NT2/D1 (cell line): ENCODE data around the gene LIFR.
A peak's percentile ranks its signal among the peaks of the same experiment; 100 is the strongest.
"Not testable (repeated sequence)": the region's sequence is repeated elsewhere in the genome, so short reads cannot be mapped to it uniquely, and the experiment has no call there.

ENCODE experiments used
- DNase-seq: peaks from one replicate; pipeline ENCODE4 v3.0.0-alpha.2; 2011; ENCODE audit warnings: low read depth, low spot score
- H3K27me3 ChIP-seq: 2 replicates; pipeline ENCODE4 v1.6.0; 2011; ENCODE audit warnings: mild to moderate bottlenecking; ENCODE audit not compliant: insufficient read length, insufficient read depth
- H3K36me3 ChIP-seq: 2 replicates; pipeline ENCODE4 v1.6.1; 2011; ENCODE audit warnings: mild to moderate bottlenecking, low read length, mixed read lengths; ENCODE audit not compliant: insufficient read depth, insufficient read length
- H3K4me1 ChIP-seq: 2 replicates; pipeline ENCODE4 v1.5.1; 2011; ENCODE audit not compliant: insufficient read depth, insufficient read length
- H3K4me3 ChIP-seq: 2 replicates; pipeline ENCODE4 v1.5.1; 2011; ENCODE audit warnings: low read depth; ENCODE audit not compliant: insufficient read length
- H3K9ac ChIP-seq: 2 replicates; pipeline ENCODE4 v1.6.0; 2011; ENCODE audit warnings: low read depth; ENCODE audit not compliant: insufficient read length
- H3K9me3 ChIP-seq: 2 replicates; pipeline ENCODE4 v1.5.1; 2011; ENCODE audit warnings: mild to moderate bottlenecking, low read length; ENCODE audit not compliant: insufficient read depth
- SUZ12 ChIP-seq: IDR thresholded peaks from 2 replicates; pipeline ENCODE4 v1.6.1; 2011; ENCODE audit not compliant: insufficient read length, insufficient read depth; ENCODE audit errors: extremely low read depth
- YY1 ChIP-seq: IDR thresholded peaks from 2 replicates; pipeline ENCODE4 v1.6.1; 2011; ENCODE audit not compliant: insufficient read length, insufficient read depth
- ZNF274 ChIP-seq: IDR thresholded peaks from 2 replicates; pipeline ENCODE4 v1.6.1; 2011; ENCODE audit warnings: mild to moderate bottlenecking, low read depth, low read length

Gene LIFR

GRCh38 chr5:38556599-38557307 is at the start of gene LIFR:
Gene LIFR (minus strand): TSS chr5:38556646. CDS start chr5:38530647, 25,999 bp downstream.
- Histone ChIP-seq H3K4me3 (peak within 1 kb of the TSS; percentile 72), H3K36me3 (no peaks in the 10 kb centered on the region), H3K4me1 (no peaks in the 10 kb centered on the region), H3K9me3 (no peaks in the 10 kb centered on the region), H3K9ac (peak within 1 kb of the TSS; percentile 80), H3K27me3 (no peaks in the 10 kb centered on the region)
- TF ChIP-seq ZNF274 = no peak
- TF ChIP-seq YY1 = no peak
- no peak for TF ChIP-seq SUZ12
- peak; percentile 55 for DNase-seq

- H3K9me3 ChIP-seq = peaks cover 8% of the 10 kb centered on the region
- no peak for TF ChIP-seq YY1
- no peak for TF ChIP-seq SUZ12
- no peak for TF ChIP-seq ZNF274
- no peak overlapping the region for H3K4me3 ChIP-seq
- no peak overlapping the region for H3K9ac ChIP-seq
- H3K4me1 ChIP-seq = no peaks in the 10 kb centered on the region
- H3K36me3 ChIP-seq = no peaks in the 10 kb centered on the region
- DNase-seq = no peak
- H3K27me3 ChIP-seq = no peaks in the 10 kb centered on the region
These were observed 49.2 kb upstream of the LIFR start for GRCh38 chr5:38605610-38606009.

- DNase-seq = no peak
- Histone ChIP-seq H3K4me3 (no peak overlapping the region), H3K9ac (no peak overlapping the region), H3K9me3 (peaks cover 13% of the 10 kb centered on the region), H3K27me3 (no peaks in the 10 kb centered on the region), H3K4me1 (no peaks in the 10 kb centered on the region), H3K36me3 (no peaks in the 10 kb centered on the region)
- no peak for TF ChIP-seq ZNF274
- TF ChIP-seq YY1 = no peak
- no peak for TF ChIP-seq SUZ12
These were observed 47.2 kb upstream of the LIFR start for GRCh38 chr5:38603691-38604090.

- no peak for TF ChIP-seq SUZ12
These were observed 46.2 kb upstream of the LIFR start for GRCh38 chr5:38602641-38603040.

GRCh38 chr5:38601863-38602298 is 45.4 kb upstream of the LIFR start:
- no peak for TF ChIP-seq ZNF274
- TF ChIP-seq YY1 = no peak
- no peak for TF ChIP-seq SUZ12
- DNase-seq = no peak

More at GRCh38 chr5:38602641-38603040, 46.2 kb upstream of the LIFR start:
- no peak for DNase-seq
- Histone ChIP-seq H3K27me3 (no peaks in the 10 kb centered on the region), H3K9me3 (peaks cover 13% of the 10 kb centered on the region), H3K4me3 (no peak overlapping the region), H3K36me3 (no peaks in the 10 kb centered on the region), H3K4me1 (no peaks in the 10 kb centered on the region), H3K9ac (no peak overlapping the region)

GRCh38 chr5:38601133-38601862 is 44.9 kb upstream of the LIFR start:
- TF ChIP-seq YY1 = no peak
- no peak for TF ChIP-seq ZNF274
- TF ChIP-seq SUZ12 = no peak
- peaks cover 15% of the 10 kb centered on the region for H3K9me3 ChIP-seq
- H3K27me3 ChIP-seq = no peaks in the 10 kb centered on the region
- no peak overlapping the region for H3K9ac ChIP-seq
- no peaks in the 10 kb centered on the region for H3K4me1 ChIP-seq
- H3K36me3 ChIP-seq = no peaks in the 10 kb centered on the region
- H3K4me3 ChIP-seq = no peak overlapping the region
- no peak for DNase-seq

More at GRCh38 chr5:38601863-38602298, 45.4 kb upstream of the LIFR start:
- Histone ChIP-seq H3K27me3 (no peaks in the 10 kb centered on the region), H3K4me1 (no peaks in the 10 kb centered on the region), H3K4me3 (no peak overlapping the region), H3K9ac (no peak overlapping the region), H3K36me3 (no peaks in the 10 kb centered on the region), H3K9me3 (peaks cover 13% of the 10 kb centered on the region)

GRCh38 chr5:38600329-38601045 is 44.0 kb upstream of the LIFR start:
- DNase-seq = no peak
- no peaks in the 10 kb centered on the region for H3K4me1 ChIP-seq
- H3K27me3 ChIP-seq = no peaks in the 10 kb centered on the region
- peaks cover 19% of the 10 kb centered on the region for H3K9me3 ChIP-seq
- H3K36me3 ChIP-seq = no peaks in the 10 kb centered on the region
- H3K4me3 ChIP-seq = no peak overlapping the region
- no peak for TF ChIP-seq SUZ12
- no peak for TF ChIP-seq YY1
- no peak overlapping the region for H3K9ac ChIP-seq

GRCh38 chr5:38599751-38600150 is 43.3 kb upstream of the LIFR start:
- not testable (repeated sequence) for H3K27me3 ChIP-seq, H3K9ac ChIP-seq, H3K4me3 ChIP-seq, DNase-seq, H3K36me3 ChIP-seq, H3K4me1 ChIP-seq
- peaks cover 19% of the 10 kb centered on the region for H3K9me3 ChIP-seq
